HG03575 (cell line): Measurements from ENCODE around the gene SP2.

Source experiments
- ATAC-seq: cut with Tn5 transposase; IDR thresholded peaks from one replicate; pipeline ENCODE4 v1.9.1; 2021; ENCODE audit not compliant: unreplicated experiment, insufficient number of reproducible peaks, low FRiP score; ENCODE audit errors: extremely low read depth

The SP2 gene

GRCh38 chr17:47895856-47896671, at the start of gene SP2:
SP2 (plus strand) TSS chr17:47896236; CDS start chr17:47896287, 51 bp downstream.
- peak; percentile 80 for ATAC-seq

DNA sequence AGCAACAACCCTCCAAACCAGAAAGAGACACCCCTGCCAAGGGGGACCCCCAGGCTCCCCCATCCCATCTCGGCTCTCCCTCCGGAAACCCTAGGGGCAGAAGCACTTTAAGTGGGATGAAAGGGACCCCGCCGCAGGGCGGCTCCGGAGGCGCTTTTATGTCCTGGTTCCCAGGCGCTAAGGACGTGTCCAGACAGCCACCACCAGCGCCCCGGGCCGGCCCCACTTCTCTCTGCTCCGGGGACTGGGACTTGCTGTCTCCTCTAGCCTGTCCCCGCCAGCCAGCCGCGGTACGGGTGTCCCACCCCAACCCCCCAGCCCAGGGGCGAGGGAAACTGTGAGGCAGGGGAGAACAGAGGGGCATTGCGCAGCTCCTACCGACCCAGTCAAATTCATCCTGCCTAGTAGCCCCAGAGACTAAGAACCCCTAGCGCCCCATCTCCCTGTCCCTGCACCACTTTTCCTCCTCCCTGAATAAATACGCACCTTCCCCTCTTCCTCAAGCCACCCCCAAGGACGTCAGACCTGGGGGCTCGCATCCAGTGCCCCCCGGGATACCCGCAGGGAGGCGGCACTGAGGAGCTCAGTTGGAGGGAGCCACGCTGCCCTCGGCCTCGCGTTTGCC, 49.2 kb upstream of the SP2 start:
- ATAC-seq = no peak

- ATAC-seq = no peak
Measured at GRCh38 chr17:47847341-47848197, 48.5 kb upstream of the SP2 start.

- no peak for ATAC-seq
Measured at GRCh38 chr17:47848198-47848513, 47.9 kb upstream of the SP2 start.

DNA sequence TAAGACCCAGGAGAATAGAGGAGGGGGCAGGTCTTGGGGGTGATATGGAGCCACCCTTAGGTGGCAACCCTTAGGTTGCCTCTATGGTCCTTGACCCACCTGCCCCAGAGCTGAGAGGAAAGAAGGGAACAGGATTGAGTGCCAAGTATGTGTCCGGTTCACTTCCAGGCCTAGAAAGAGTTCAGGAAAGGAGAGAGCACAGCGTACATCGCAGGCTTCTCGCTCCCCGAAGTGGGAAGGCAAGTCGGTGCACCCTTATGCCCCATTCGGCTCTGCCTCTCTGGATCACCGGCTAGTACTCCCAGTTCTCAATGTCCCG, 45.7 kb upstream of the SP2 start:
- no peak for ATAC-seq

DNA sequence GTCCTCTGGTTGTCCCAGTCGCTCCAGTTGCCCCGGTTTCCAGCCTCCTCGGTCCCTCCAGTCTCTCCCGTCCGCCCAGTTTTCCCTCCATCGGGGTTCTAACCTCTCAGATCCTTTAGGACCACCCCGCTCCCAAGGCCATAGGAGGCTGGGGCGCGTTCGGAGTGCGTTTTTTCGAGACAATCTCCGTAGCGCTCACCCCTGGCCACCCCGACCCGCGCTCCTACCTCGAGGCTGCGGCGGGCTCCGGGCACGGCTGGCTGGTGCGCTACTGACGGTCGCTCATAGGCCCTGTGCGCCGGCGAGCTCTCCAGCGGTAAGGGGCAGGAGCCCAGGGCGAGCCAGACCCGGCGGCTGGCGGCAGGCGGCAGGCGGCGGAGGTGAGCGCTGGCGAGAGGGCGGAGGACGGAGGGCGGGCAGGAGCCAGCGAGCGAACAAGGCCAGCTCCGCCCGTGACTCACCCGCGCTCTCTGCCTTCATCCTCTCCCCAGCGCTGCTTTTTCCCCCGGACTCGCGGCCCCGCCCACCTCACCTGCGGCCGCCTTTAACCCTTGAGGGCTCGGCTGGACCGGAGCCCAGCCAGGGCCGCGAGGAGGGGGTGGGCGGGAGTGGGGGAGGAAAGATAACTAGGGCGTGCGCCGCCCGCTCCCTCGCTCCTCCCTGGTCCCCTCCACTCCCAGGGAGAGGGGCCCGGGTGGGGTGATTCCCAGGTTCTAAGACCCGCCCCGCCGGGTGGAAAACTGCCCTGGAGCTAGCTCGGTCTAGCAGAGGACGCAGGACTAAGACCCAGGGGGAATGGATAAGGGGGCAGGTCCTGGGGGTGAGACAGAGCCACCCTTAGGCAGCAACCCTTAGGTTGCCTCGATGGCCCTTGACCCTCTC, 45.1 kb upstream of the SP2 start, which contains the start of gene SP6:
SP6 (minus strand) TSS at position 472 of the 882 bp plus-strand sequence. CDS start 2,734 bp downstream, outside the sequence.
- ATAC-seq = no peak

- no peak for ATAC-seq
Measured at GRCh38 chr17:47851764-47852112, 44.3 kb upstream of the SP2 start.

- ATAC-seq = no peak
Measured at GRCh38 chr17:47852113-47852949, 43.7 kb upstream of the SP2 start.

DNA sequence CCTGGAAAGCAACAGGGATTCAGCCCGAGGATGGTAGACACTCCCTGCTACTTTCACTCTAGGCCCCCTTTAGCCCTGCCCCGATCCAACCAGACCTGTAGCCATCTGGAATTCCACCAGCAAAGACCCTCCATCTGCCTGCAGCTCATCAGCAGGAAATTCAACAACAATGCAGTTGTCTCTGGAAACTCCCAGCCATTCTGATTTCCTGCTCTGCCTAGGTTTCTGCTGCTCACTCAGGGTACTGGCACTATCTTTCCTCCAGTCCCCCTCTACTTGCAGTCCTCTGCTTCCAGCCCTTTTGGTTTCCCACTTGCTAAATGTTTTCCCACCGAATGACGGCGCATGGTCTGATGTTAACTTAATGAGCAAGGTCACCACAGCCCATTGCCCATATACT, 42.4 kb upstream of the SP2 start:
- ATAC-seq = no peak

DNA sequence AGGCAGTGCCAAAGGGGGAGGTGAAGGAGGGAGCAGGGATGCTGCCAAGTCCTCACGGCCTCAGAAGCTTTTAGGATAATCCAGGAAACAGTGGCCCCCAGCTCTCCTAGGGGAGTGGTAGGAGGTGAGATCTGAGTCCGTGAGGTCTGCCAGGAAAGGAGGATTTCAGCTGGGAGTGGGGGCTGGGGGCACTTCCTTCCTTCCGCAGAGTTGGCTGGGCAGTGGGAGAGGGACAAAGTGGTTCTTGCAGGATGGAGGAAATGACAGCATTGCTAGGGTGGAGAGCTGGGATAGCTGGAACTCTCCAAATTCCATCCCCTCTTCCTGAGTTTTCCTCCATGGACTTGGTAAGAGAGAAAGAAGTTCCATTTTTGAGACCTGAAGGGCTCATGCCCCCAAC, 40.3 kb upstream of the SP2 start:
- ATAC-seq = no peak

- ATAC-seq = no peak
Measured at GRCh38 chr17:47856830-47857229, 39.2 kb upstream of the SP2 start.

DNA sequence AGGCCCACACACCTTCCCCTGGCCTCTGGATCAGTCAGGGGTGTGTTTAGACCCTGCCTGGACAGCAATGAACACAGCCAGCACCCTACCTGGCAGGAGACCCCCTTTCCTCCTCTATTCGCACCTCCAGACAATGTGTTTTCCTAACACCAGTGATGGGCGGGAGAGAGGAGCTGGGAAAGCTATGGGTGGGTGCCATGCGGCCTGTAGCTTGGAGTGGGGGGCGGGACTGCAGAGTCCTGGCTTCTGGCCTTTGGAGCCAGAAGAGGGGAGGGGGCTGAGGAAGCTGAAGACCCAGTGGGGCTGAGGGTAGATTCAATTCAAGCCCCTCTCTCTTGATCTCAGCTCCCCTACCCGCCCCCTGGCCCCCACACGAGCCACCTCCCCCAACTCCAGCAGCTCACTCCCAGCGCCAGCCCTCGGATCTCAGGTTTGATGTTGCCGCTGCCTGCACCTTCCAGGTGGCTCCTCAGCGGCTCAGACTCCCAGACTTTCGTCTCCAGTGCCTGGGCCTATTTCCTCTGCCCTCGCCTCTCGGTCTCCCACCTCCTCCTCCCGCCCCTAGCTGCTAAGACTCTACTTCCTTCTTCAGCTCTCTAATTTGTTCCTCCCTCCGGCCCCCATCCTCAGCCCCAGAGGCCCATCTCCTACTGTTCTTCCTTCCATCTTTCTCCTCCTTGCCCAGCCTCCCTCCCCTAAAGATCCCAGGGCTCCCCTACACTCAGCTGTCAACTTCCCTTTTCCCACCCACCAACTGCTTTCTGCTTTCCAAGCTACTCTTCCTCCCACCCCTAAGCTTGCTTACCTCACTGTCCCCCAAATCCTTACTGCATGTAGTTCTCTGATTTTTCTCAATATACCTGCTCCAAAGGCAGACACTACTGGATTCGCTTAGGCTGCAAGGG, 38.2 kb upstream of the SP2 start:
- no peak for ATAC-seq

GRCh38 chr17:47860386-47860785, 35.6 kb upstream of the SP2 start:
- no peak for ATAC-seq

GRCh38 chr17:47862621-47863440, 33.2 kb upstream of the SP2 start:
- no peak for ATAC-seq

- no peak for ATAC-seq
Measured at GRCh38 chr17:47864791-47865216, 31.2 kb upstream of the SP2 start.

DNA sequence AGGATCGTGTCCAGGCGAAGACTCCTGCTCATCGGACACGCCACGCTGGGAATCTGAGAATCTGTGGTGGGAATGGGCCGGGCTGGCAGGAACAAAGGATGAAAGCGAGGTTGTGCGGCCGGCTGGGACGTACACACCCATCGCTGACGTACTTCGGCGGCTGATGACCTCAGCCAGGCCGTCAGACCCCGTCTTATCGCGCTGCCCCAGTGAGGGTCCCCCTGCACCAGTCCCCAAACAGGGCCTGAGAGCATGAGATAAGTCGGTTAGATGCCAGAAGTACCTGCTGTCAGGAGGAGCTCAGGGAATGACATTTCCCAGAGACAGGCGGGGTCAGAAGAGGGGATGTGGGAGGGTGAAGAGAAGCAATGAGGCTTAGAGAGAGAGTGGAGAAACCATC, 29.1 kb upstream of the SP2 start:
- no peak for ATAC-seq
